ENCODE results near the gene ZNF587B.

DNA sequence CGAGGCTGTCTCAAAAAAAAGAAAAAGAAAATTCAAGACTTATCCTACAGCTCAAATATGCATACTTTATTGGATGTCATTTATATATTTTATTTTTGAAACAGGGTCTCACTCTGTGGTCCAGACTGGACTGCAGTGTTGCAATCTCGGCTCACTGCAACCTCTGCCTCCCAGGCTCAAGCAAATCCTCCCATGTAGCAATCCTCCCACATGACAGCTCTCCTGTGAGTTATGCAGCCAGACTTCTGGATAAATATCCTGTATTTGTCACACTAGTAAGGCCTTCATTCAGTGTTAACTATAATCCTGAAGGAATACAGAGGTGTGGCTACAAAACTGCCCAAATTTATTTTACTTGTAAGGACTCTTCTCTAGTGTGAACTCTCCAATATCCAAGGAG, 22.6 kb upstream of the ZNF587B start:
- TF ChIP-seq RARB (CRISPR knock-in tag; IDR thresholded peaks at IDR 0.05) = no peak
- TF ChIP-seq PBX3 (IDR thresholded peaks at IDR 0.05) = no peak
- no peak for TF ChIP-seq CTCF (IDR thresholded peaks at IDR 0.05)
- no peak for TF ChIP-seq MAX (IDR thresholded peaks at IDR 0.05)
- TF ChIP-seq NR3C1 (IDR thresholded peaks at IDR 0.05) = no peak
- TF ChIP-seq KDM5A (IDR thresholded peaks at IDR 0.05) = no peak
- TF ChIP-seq POLR2A (IDR thresholded peaks at IDR 0.05; ENCODE audit: low read length) = no peak
- TF ChIP-seq, protein P1, sequence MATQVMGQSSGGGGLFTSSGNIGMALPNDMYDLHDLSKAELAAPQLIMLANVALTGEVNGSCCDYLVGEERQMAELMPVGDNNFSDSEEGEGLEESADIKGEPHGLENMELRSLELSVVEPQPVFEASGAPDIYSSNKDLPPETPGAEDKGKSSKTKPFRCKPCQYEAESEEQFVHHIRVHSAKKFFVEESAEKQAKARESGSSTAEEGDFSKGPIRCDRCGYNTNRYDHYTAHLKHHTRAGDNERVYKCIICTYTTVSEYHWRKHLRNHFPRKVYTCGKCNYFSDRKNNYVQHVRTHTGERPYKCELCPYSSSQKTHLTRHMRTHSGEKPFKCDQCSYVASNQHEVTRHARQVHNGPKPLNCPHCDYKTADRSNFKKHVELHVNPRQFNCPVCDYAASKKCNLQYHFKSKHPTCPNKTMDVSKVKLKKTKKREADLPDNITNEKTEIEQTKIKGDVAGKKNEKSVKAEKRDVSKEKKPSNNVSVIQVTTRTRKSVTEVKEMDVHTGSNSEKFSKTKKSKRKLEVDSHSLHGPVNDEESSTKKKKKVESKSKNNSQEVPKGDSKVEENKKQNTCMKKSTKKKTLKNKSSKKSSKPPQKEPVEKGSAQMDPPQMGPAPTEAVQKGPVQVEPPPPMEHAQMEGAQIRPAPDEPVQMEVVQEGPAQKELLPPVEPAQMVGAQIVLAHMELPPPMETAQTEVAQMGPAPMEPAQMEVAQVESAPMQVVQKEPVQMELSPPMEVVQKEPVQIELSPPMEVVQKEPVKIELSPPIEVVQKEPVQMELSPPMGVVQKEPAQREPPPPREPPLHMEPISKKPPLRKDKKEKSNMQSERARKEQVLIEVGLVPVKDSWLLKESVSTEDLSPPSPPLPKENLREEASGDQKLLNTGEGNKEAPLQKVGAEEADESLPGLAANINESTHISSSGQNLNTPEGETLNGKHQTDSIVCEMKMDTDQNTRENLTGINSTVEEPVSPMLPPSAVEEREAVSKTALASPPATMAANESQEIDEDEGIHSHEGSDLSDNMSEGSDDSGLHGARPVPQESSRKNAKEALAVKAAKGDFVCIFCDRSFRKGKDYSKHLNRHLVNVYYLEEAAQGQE (IDR thresholded peaks at IDR 0.05) = no peak
- TF ChIP-seq POLR2AphosphoS2 (conservative IDR thresholded peaks at IDR 0.05; ENCODE audit: low read length) = no peak
- no peak for TF ChIP-seq CHD2 (IDR thresholded peaks at IDR 0.05; ENCODE audit: low read length, partially characterized antibody)
- TF ChIP-seq MAFK (IDR thresholded peaks at IDR 0.05; ENCODE audit: partially characterized antibody) = no peak
- TF ChIP-seq MAZ (IDR thresholded peaks at IDR 0.05; ENCODE audit: borderline replicate concordance, low read depth, low read length) = no peak

Measured in A549 (cell line).